Esophagus squamous epithelium (tissue), 5 donors: ENCODE data around the gene KCNAB1. TPM values are rescaled to one million over a fixed set of nuclear protein-coding genes. Genes with fewer than 3 reads are reported as not detected.
"Not testable (repeated sequence)": the region's sequence is repeated elsewhere in the genome, so short reads cannot be mapped to it uniquely, and the experiment has no call there.

ENCODE experiments used
- DNase-seq: peaks from one replicate; lab custom pipeline; 2025; lab: John Stamatoyannopoulos, UW
- H3K27ac ChIP-seq, 4 donors: fragments of 200-600 bp; sonication (generic); one replicate each; pipeline ENCODE4 v1.5.1; 2016 to 2019; ENCODE audit warnings: mild to moderate bottlenecking in 1 of 4
- H3K27me3 ChIP-seq, 4 donors: fragments of 200-600 bp; sonication (generic); 1 replicate in 3 of 4; 2 replicates in 1 of 4; pipeline versions ENCODE4 v1.5.1 to v1.6.0; 2017 to 2021; ENCODE audit warnings: antibody characterized with exemption in 1 of 4
- H3K36me3 ChIP-seq, 3 donors: fragments of 200-600 bp; sonication (generic); one replicate each; pipeline ENCODE4 v1.5.1; 2016 to 2019
- H3K4me1 ChIP-seq, 3 donors: fragments of 200-600 bp; sonication (generic); one replicate each; pipeline ENCODE4 v1.5.1; 2017 to 2019
- H3K4me3 ChIP-seq, 4 donors: fragments of 200-600 bp; sonication (generic); 1 replicate in 3 of 4; 2 replicates in 1 of 4; pipeline ENCODE4 v1.5.1; 2016 to 2019; ENCODE audit warnings: mild to moderate bottlenecking in 2 of 4, moderate library complexity in 1 of 4
- H3K9me3 ChIP-seq, 3 donors: fragments of 200-600 bp; sonication (generic); one replicate each; pipeline ENCODE4 v1.5.1; 2016 to 2019
- CTCF ChIP-seq, 6 experiments: fragments of 450-650 bp in 4 of 6; fragments of 200-600 bp in 2 of 6; sonication (generic) in 2 of 6; IDR thresholded peaks; one replicate each; pipeline ENCODE4 v1.5.1; 2016 to 2019; ENCODE audit warnings: antibody characterized with exemption in 6 of 6, mild to moderate bottlenecking in 4 of 6, moderate library complexity in 4 of 6
- POLR2A ChIP-seq, 4 donors: fragments of 450-650 bp; IDR thresholded peaks; one replicate each; pipeline ENCODE4 v1.6.1; 2017; ENCODE audit warnings: antibody characterized with exemption in 4 of 4, mild to moderate bottlenecking in 4 of 4, moderate library complexity in 3 of 4
- WGBS, 2 donors: methylation state at CpG; one replicate each; pipeline ENCODE4 v1.1.5; 2018; 5-methylcytosine and 5-hydroxymethylcytosine counted together
- intact Hi-C: fragments of 100-400 bp; cut with DNase I; formaldehyde crosslinking; loops from one replicate; pipeline ENCODE4 v1.15.0; 2022
- total RNA-seq, 4 donors: library from RNA; depleted of rRNA; stranded (reverse); fragments of >200 nt; gene quantifications; one replicate each; pipeline ENCODE4 v1.1.0, GENCODE V29; 2016
- donor health status: DM: yes; HTN: yes; CAD: no.

The KCNAB1 gene
- total RNA-seq, 4 donors from 2014 or later, result 0.40 to 6.6 (median 1.3) TPM

GRCh38 chr3:156554842-156555687 lies 434.7 kb downstream of the KCNAB1 start, which contains the start of gene SSR3:
Gene SSR3, minus strand, starts transcription at chr3:156555117. Its CDS starts 28 bp downstream, at chr3:156555089.
- Histone ChIP-seq H3K36me3 (peaks cover 0 to 31% (median 0%) of the 10 kb centered on the region in 3 donors), H3K4me1 (peaks cover 8 to 43% (median 16%) of the 10 kb centered on the region in 3 donors), H3K27ac (peak within 1 kb of the TSS; percentile 84 to 92 (median 90)), H3K27me3 (no peaks in the 10 kb centered on the region), H3K4me3 (peak within 1 kb of the TSS; percentile 75 to 94 (median 86)), H3K9me3 (no peaks in the 10 kb centered on the region)
- intact Hi-C loops, result loop anchor here (10.0 kb wide), 1 partner anchor 120 kb away; the partner anchor contains the start of gene TIPARP
- 14 to 19% methylated on average over 11 to 16 of the region's 60 CpGs for WGBS, 2 donors
- TF ChIP-seq CTCF (IDR thresholded peaks at IDR 0.05) (peak; percentile 11 to 76 (median 48)), POLR2A (IDR thresholded peaks at IDR 0.05) (peak in 2 of 4 donors; percentile 75 to 90)
- DNase-seq, result peak; percentile 93

GRCh38 chr3:156558389-156558788 lies 438.0 kb downstream of the KCNAB1 start:
- no peak overlapping the region for H3K27ac ChIP-seq
- H3K9me3 ChIP-seq, result no peaks in the 10 kb centered on the region
- no peak for DNase-seq
- H3K4me1 ChIP-seq, result peaks cover 7 to 9% (median 8%) of the 10 kb centered on the region in 3 donors
- no peaks in the 10 kb centered on the region for H3K27me3 ChIP-seq
- TF ChIP-seq CTCF (IDR thresholded peaks at IDR 0.05) (no peak), POLR2A (IDR thresholded peaks at IDR 0.05) (no peak)
- H3K4me3 ChIP-seq, result no peak overlapping the region
- intact Hi-C loops, result loop anchor here (10.0 kb wide), 1 partner anchor 116 kb away; the partner anchor contains the start of gene TIPARP
- no peaks in the 10 kb centered on the region for H3K36me3 ChIP-seq

- Histone ChIP-seq H3K36me3 (no peaks in the 10 kb centered on the region), H3K4me1 (peaks cover 0 to under 1% (median 0%) of the 10 kb centered on the region in 3 donors), H3K27ac (no peak overlapping the region), H3K27me3 (no peaks in the 10 kb centered on the region), H3K9me3 (no peaks in the 10 kb centered on the region), H3K4me3 (no peak overlapping the region)
- DNase-seq, result no peak
- TF ChIP-seq POLR2A (IDR thresholded peaks at IDR 0.05) (no peak), CTCF (IDR thresholded peaks at IDR 0.05) (no peak)
- WGBS, 2 donors, result 62 to 69% methylated on average over 1 of the region's 1 CpG
- intact Hi-C loops, result loop anchor here (10.0 kb wide), 1 partner anchor 115 kb away; the partner anchor contains the start of gene TIPARP
Measured at GRCh38 chr3:156559321-156559720, 438.9 kb downstream of the KCNAB1 start.

GRCh38 chr3:156561533-156561932 lies 441.2 kb downstream of the KCNAB1 start:
- TF ChIP-seq POLR2A (IDR thresholded peaks at IDR 0.05) (no peak), CTCF (IDR thresholded peaks at IDR 0.05) (no peak)
- Histone ChIP-seq H3K4me3 (no peak overlapping the region), H3K27me3 (no peaks in the 10 kb centered on the region), H3K27ac (no peak overlapping the region), H3K36me3 (no peaks in the 10 kb centered on the region), H3K9me3 (no peaks in the 10 kb centered on the region), H3K4me1 (no peaks in the 10 kb centered on the region)
- no peak for DNase-seq
- 50% methylated on average over 1 of the region's 2 CpGs; no CpG with 5 or more reads in 1 of the 2 donors for WGBS, 2 donors
- intact Hi-C loops, result no loop called here

- H3K36me3 ChIP-seq, H3K4me3 ChIP-seq, H3K9me3 ChIP-seq, H3K27me3 ChIP-seq, intact Hi-C loops, H3K27ac ChIP-seq, H3K4me1 ChIP-seq, DNase-seq: not testable (repeated sequence)
- WGBS, 2 donors, result 75 to 78% methylated on average over 8 of the region's 8 CpGs
Measured at GRCh38 chr3:156562486-156562885, 442.1 kb downstream of the KCNAB1 start.
